Measurements from ENCODE around the gene DAP3. TPM values are rescaled to one million over a fixed set of nuclear protein-coding genes. Genes with fewer than 3 reads are reported as not detected.

The DAP3 gene
- total RNA-seq, 1 experiment from 2014 or later = 136 TPM

- in situ Hi-C loops (cut with HindIII; ENCODE audit: low pct_unique_long_range_greater_than_20kb, low sequenced_read_pairs) = no loop called here
- intact Hi-C loops (cut with micrococcal nuclease; ENCODE audit: unreplicated experiment) = no loop called here
- H3K9me3 ChIP-seq (ENCODE audit: control insufficient read depth, insufficient read depth, low read depth, low read length) = peaks cover 17% of the 10 kb centered on the region; the same call in 1 of the 2 replicates
- CTCF ChIA-PET = no interaction called here
- ATAC-seq (no peak), DNase-seq (ENCODE audit: low read depth, low spot score) (no peak)
- no peak for TF ChIP-seq POLR2AphosphoS5 (IDR thresholded peaks at IDR 0.05; ENCODE audit: low read depth, low read length)
- no peak overlapping the region for H3K27ac ChIP-seq (ENCODE audit: low read length)
- H3K27me3 ChIP-seq (ENCODE audit: control insufficient read depth, insufficient read depth, low read length) = no peaks in the 10 kb centered on the region
- H3K36me3 ChIP-seq (ENCODE audit: control insufficient read depth, insufficient read depth, low read length) = no peaks in the 10 kb centered on the region
- no TSS peak for BruUV-seq (replicated peaks)
- H3K4me3 ChIP-seq (ENCODE audit: low read depth in 2 of 2, low read length in 2 of 2) = no peak overlapping the region
- peaks cover 11% of the 10 kb centered on the region; the same call in 1 of the 2 replicates for H3K4me1 ChIP-seq (ENCODE audit: control insufficient read depth, insufficient read depth, low read length)
- POLR2A ChIA-PET = interaction anchor here (0.6 kb wide), 1 partner anchor 89 kb away, joined by 4 read pairs; no protein-coding TSS in a partner anchor
Measured at GRCh38 chr1:155643230-155643629, 45.7 kb upstream of the DAP3 start.

- Histone ChIP-seq H3K27ac (ENCODE audit: low read length) (peak overlapping the region; percentile 13; the same call in 1 of the 2 replicates), H3K4me1 (ENCODE audit: control insufficient read depth, insufficient read depth, low read length) (peaks cover 16% of the 10 kb centered on the region), H3K36me3 (ENCODE audit: control insufficient read depth, insufficient read depth, low read length) (no peaks in the 10 kb centered on the region), H3K27me3 (ENCODE audit: control insufficient read depth, insufficient read depth, low read length) (no peaks in the 10 kb centered on the region), H3K4me3 (ENCODE audit: low read depth in 2 of 2, low read length in 2 of 2) (no peak overlapping the region), H3K9me3 (ENCODE audit: control insufficient read depth, insufficient read depth, low read depth, low read length) (peaks cover 20% of the 10 kb centered on the region; the same call in 1 of the 2 replicates)
- intact Hi-C loops (cut with micrococcal nuclease; ENCODE audit: unreplicated experiment) = no loop called here
- no peak for DNase-seq (ENCODE audit: low read depth, low spot score)
- CTCF ChIA-PET = interaction anchor here (0.6 kb wide), 1 partner anchor 57 kb away, joined by 3 read pairs; no protein-coding TSS in a partner anchor
- ATAC-seq = no peak
- in situ Hi-C loops (cut with HindIII; ENCODE audit: low pct_unique_long_range_greater_than_20kb, low sequenced_read_pairs) = no loop called here
- POLR2A ChIA-PET = no interaction called here
- no TSS peak for BruUV-seq (replicated peaks)
- TF ChIP-seq TCF7L2 (IDR thresholded peaks at IDR 0.05; ENCODE audit: low read depth, low read length) (no peak), POLR2AphosphoS5 (IDR thresholded peaks at IDR 0.05; ENCODE audit: low read depth, low read length) (no peak), CTCF (IDR thresholded peaks at IDR 0.05) (no peak), REST (IDR thresholded peaks at IDR 0.05; ENCODE audit: insufficient read depth in 1 of 2, low read depth in 2 of 2, low read length in 1 of 2) (no peak), SIN3A (IDR thresholded peaks at IDR 0.05; ENCODE audit: borderline replicate concordance, insufficient read depth, low read depth, low read length) (no peak)
Measured at GRCh38 chr1:155645034-155645598, 43.8 kb upstream of the DAP3 start.

- no TSS peak for BruUV-seq (replicated peaks)
- Histone ChIP-seq H3K9me3 (ENCODE audit: control insufficient read depth, insufficient read depth, low read depth, low read length) (peaks cover 25% of the 10 kb centered on the region; the same call in 1 of the 2 replicates), H3K27me3 (ENCODE audit: control insufficient read depth, insufficient read depth, low read length) (no peaks in the 10 kb centered on the region), H3K4me3 (ENCODE audit: low read depth in 2 of 2, low read length in 2 of 2) (no peak overlapping the region), H3K27ac (ENCODE audit: low read length) (peak overlapping the region; percentile 13; the same call in 1 of the 2 replicates), H3K36me3 (ENCODE audit: control insufficient read depth, insufficient read depth, low read length) (no peaks in the 10 kb centered on the region), H3K4me1 (ENCODE audit: control insufficient read depth, insufficient read depth, low read length) (peaks cover 16% of the 10 kb centered on the region)
- ChIA-PET CTCF (interaction anchor here (0.6 kb wide), 1 partner anchor 57 kb away, joined by 3 read pairs; no protein-coding TSS in a partner anchor), POLR2A (no interaction called here)
- in situ Hi-C loops (cut with HindIII; ENCODE audit: low pct_unique_long_range_greater_than_20kb, low sequenced_read_pairs) = no loop called here
- TF ChIP-seq REST (IDR thresholded peaks at IDR 0.05; ENCODE audit: insufficient read depth in 1 of 2, low read depth in 2 of 2, low read length in 1 of 2) (no peak), TCF7L2 (IDR thresholded peaks at IDR 0.05; ENCODE audit: low read depth, low read length) (no peak), SIN3A (IDR thresholded peaks at IDR 0.05; ENCODE audit: borderline replicate concordance, insufficient read depth, low read depth, low read length) (no peak), POLR2AphosphoS5 (IDR thresholded peaks at IDR 0.05; ENCODE audit: low read depth, low read length) (no peak), CTCF (IDR thresholded peaks at IDR 0.05) (no peak)
- DNase-seq (ENCODE audit: low read depth, low spot score) (no peak), ATAC-seq (0 out of 2 replicates have a peak, but pooled peaks have one; percentile 33)
- intact Hi-C loops (cut with micrococcal nuclease; ENCODE audit: unreplicated experiment) = no loop called here
Measured at GRCh38 chr1:155645648-155646047, 43.2 kb upstream of the DAP3 start.
